ENCODE results near the gene SLC25A11. TPM values are rescaled to one million over a fixed set of nuclear protein-coding genes. Genes with fewer than 3 reads are reported as not detected.
A peak's percentile ranks its signal among the peaks of the same experiment; 100 is the strongest.

Gene SLC25A11
- total and polyA plus RNA-seq, 4 donors, result 28.5 to 54.1 (median 46.0) TPM

DNA sequence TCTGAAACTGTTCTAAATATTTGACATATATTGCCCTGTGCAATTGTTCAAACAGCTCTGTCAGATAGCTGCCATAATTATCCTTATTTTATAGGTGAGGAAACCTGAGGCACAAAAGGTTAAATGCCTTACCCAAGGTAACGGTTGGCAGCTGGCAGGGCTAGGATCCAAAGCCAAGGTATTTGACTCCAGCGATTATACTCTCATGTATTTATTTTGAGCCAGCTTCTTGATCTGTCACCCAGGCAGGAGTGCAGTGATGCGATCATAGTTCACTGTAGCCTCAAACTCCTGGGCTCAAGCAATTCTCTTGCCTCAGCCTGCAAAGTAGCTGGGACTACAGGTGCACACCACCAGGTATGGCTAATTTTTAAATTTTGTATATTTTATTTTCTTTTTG lies 18.3 kb upstream of the SLC25A11 start:
- Histone ChIP-seq H3K9me3 (ENCODE audit: control insufficient read depth in 4 of 4, low read length in 3 of 4) (no peaks in the 10 kb centered on the region), H3K4me1 (ENCODE audit: control insufficient read depth in 4 of 4, insufficient read depth in 4 of 4, low read length in 3 of 4) (peaks cover 4 to 54% (median 38%) of the 10 kb centered on the region in 4 donors), H3K4me3 (ENCODE audit: low read depth in 1 of 3, low read length in 3 of 3) (no peak overlapping the region), H3K9ac (ENCODE audit: low read depth in 1 of 2, low read length in 2 of 2) (no peak overlapping the region), H3K27ac (ENCODE audit: low read depth in 1 of 2, low read length in 2 of 2) (peak overlapping the region; percentile 32 to 34), H3K27me3 (ENCODE audit: control insufficient read depth in 4 of 4, insufficient read depth in 4 of 4, low read length in 3 of 4) (no peaks in the 10 kb centered on the region), H3K36me3 (ENCODE audit: control insufficient read depth in 4 of 4, insufficient read depth in 3 of 4, low read depth in 1 of 4, low read length in 3 of 4) (peaks cover 0 to 7% (median 4%) of the 10 kb centered on the region in 4 donors)
- DNase-seq (ENCODE audit: low spot score), result no peak
- TF ChIP-seq, protein P1, sequence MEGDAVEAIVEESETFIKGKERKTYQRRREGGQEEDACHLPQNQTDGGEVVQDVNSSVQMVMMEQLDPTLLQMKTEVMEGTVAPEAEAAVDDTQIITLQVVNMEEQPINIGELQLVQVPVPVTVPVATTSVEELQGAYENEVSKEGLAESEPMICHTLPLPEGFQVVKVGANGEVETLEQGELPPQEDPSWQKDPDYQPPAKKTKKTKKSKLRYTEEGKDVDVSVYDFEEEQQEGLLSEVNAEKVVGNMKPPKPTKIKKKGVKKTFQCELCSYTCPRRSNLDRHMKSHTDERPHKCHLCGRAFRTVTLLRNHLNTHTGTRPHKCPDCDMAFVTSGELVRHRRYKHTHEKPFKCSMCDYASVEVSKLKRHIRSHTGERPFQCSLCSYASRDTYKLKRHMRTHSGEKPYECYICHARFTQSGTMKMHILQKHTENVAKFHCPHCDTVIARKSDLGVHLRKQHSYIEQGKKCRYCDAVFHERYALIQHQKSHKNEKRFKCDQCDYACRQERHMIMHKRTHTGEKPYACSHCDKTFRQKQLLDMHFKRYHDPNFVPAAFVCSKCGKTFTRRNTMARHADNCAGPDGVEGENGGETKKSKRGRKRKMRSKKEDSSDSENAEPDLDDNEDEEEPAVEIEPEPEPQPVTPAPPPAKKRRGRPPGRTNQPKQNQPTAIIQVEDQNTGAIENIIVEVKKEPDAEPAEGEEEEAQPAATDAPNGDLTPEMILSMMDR (IDR thresholded peaks at IDR 0.05; ENCODE audit: low read depth, low read length, missing input control), result no peak
- TF ChIP-seq JUND (IDR thresholded peaks at IDR 0.05) (peak in 1 of 2 donors; percentile 21), FOXA1 (IDR thresholded peaks at IDR 0.05) (no peak), RXRA (IDR thresholded peaks at IDR 0.05) (peak; percentile 60 to 63), SP1 (IDR thresholded peaks at IDR 0.05) (peak; percentile 36), RAD21 (IDR thresholded peaks at IDR 0.05) (peak in 1 of 2 donors; percentile 20), FOXA2 (IDR thresholded peaks at IDR 0.05) (no peak), HNF4A (conservative IDR thresholded peaks at IDR 0.05) (peak; percentile 62 to 74), HNF4G (IDR thresholded peaks at IDR 0.05) (no peak), YY1 (IDR thresholded peaks at IDR 0.05) (no peak)
- TF ChIP-seq, protein P2, sequence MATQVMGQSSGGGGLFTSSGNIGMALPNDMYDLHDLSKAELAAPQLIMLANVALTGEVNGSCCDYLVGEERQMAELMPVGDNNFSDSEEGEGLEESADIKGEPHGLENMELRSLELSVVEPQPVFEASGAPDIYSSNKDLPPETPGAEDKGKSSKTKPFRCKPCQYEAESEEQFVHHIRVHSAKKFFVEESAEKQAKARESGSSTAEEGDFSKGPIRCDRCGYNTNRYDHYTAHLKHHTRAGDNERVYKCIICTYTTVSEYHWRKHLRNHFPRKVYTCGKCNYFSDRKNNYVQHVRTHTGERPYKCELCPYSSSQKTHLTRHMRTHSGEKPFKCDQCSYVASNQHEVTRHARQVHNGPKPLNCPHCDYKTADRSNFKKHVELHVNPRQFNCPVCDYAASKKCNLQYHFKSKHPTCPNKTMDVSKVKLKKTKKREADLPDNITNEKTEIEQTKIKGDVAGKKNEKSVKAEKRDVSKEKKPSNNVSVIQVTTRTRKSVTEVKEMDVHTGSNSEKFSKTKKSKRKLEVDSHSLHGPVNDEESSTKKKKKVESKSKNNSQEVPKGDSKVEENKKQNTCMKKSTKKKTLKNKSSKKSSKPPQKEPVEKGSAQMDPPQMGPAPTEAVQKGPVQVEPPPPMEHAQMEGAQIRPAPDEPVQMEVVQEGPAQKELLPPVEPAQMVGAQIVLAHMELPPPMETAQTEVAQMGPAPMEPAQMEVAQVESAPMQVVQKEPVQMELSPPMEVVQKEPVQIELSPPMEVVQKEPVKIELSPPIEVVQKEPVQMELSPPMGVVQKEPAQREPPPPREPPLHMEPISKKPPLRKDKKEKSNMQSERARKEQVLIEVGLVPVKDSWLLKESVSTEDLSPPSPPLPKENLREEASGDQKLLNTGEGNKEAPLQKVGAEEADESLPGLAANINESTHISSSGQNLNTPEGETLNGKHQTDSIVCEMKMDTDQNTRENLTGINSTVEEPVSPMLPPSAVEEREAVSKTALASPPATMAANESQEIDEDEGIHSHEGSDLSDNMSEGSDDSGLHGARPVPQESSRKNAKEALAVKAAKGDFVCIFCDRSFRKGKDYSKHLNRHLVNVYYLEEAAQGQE (IDR thresholded peaks at IDR 0.05), result no peak
- TF ChIP-seq, protein P3, sequence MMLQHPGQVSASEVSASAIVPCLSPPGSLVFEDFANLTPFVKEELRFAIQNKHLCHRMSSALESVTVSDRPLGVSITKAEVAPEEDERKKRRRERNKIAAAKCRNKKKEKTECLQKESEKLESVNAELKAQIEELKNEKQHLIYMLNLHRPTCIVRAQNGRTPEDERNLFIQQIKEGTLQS (IDR thresholded peaks at IDR 0.05), result no peak
- 32% methylated on average over 3 of the region's 3 CpGs for WGBS

DNA sequence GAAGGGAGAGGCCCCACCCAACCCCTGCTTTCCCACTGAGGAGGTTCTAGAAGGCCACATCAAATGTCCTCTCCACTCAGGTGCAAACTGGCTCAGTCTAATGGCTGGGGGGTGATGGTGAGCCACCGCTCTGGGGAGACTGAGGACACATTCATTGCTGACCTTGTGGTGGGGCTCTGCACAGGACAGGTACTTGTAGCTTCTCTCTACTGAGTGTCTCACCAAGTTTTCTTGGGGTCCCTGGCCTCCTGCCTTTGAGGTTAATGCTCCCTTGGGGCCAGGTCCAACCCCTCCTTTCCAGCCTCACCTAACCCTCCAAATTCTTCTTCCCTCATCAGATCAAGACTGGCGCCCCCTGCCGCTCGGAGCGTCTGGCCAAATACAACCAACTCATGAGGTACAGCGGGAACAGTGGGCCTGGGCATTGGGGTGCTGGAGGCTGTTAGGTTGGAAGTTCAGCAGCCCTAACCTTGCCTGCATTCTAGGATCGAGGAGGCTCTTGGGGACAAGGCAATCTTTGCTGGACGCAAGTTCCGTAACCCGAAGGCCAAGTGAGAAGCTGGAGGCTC lies 16.7 kb upstream of the SLC25A11 start:
- H3K9ac ChIP-seq (ENCODE audit: low read depth in 1 of 2, low read length in 2 of 2), result no peak overlapping the region
- 91% methylated on average over 10 of the region's 10 CpGs for WGBS
- no peak overlapping the region for H3K27ac ChIP-seq (ENCODE audit: low read depth in 1 of 2, low read length in 2 of 2)
- no peaks in the 10 kb centered on the region for H3K27me3 ChIP-seq (ENCODE audit: control insufficient read depth in 4 of 4, insufficient read depth in 4 of 4, low read length in 3 of 4)
- TF ChIP-seq, protein P1 (IDR thresholded peaks at IDR 0.05; ENCODE audit: low read depth, low read length, missing input control), result peak; percentile 4
- TF ChIP-seq, protein P4, sequence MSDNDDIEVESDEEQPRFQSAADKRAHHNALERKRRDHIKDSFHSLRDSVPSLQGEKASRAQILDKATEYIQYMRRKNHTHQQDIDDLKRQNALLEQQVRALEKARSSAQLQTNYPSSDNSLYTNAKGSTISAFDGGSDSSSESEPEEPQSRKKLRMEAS (IDR thresholded peaks at IDR 0.05), result no peak
- H3K4me3 ChIP-seq (ENCODE audit: low read depth in 1 of 3, low read length in 3 of 3), result no peak overlapping the region
- H3K36me3 ChIP-seq (ENCODE audit: control insufficient read depth in 4 of 4, insufficient read depth in 3 of 4, low read depth in 1 of 4, low read length in 3 of 4), result peaks cover 0 to 7% (median 4%) of the 10 kb centered on the region in 4 donors
- DNase-seq (ENCODE audit: low spot score), result peak; percentile 54
- no peaks in the 10 kb centered on the region for H3K9me3 ChIP-seq (ENCODE audit: control insufficient read depth in 4 of 4, low read length in 3 of 4)
- peaks cover 5 to 64% (median 45%) of the 10 kb centered on the region in 4 donors for H3K4me1 ChIP-seq (ENCODE audit: control insufficient read depth in 4 of 4, insufficient read depth in 4 of 4, low read length in 3 of 4)

Measured in liver (tissue), 9 donors.